Activated naive CD8-positive, alpha-beta T cell treated with anti-CD3 and anti-CD28 coated beads, Interleukin-2, amount 10 ng/mL, durations not matched to agents 7 days and 5 days (primary cell): ENCODE data around the gene HSP90AB1. TPM values are rescaled to one million over a fixed set of nuclear protein-coding genes. Genes with fewer than 3 reads are reported as not detected.
"Not testable (repeated sequence)": the region's sequence is repeated elsewhere in the genome, so short reads cannot be mapped to it uniquely, and the experiment has no call there.

ENCODE experiments used
- ATAC-seq: fragments of 150-1000 bp; cut with Tn5 transposase; one replicate; pipeline ENCODE4 v1.10.0; 2021; ENCODE audit warnings: low read depth, moderate library complexity
- POLR2A ChIA-PET: fragments of 350-600 bp; sonication (Branson Sonifier 250); formaldehyde crosslinking; loops from one replicate; lab custom pipeline; 2021; ENCODE audit warnings: antibody characterized with exemption; lab: Charles Lee
- DNase-seq: peaks from one replicate; pipeline ENCODE4 v3.0.0; 2021
- H3K27ac Mint-ChIP-seq: one replicate; pipeline ENCODE4 v1.8.0; 2022; ENCODE audit warnings: mild to moderate bottlenecking, mixed read lengths
- H3K27me3 Mint-ChIP-seq: one replicate; pipeline ENCODE4 v1.8.0; 2022; ENCODE audit warnings: mild to moderate bottlenecking, moderate library complexity, mixed read lengths
- H3K36me3 Mint-ChIP-seq: one replicate; pipeline ENCODE4 v1.8.0; 2021; ENCODE audit warnings: mild to moderate bottlenecking, mixed read lengths
- H3K4me1 Mint-ChIP-seq: one replicate; pipeline ENCODE4 v1.8.0; 2021; ENCODE audit warnings: mixed read lengths
- H3K4me3 Mint-ChIP-seq: one replicate; pipeline ENCODE4 v1.8.0; 2022; ENCODE audit warnings: mild to moderate bottlenecking, moderate library complexity, mixed read lengths
- H3K9me3 Mint-ChIP-seq: one replicate; pipeline ENCODE4 v1.8.0; 2021; ENCODE audit warnings: mixed read lengths
- total RNA-seq, 2 experiments: library from RNA; stranded (reverse); gene quantifications; one replicate each; pipeline ENCODE4 v1.2.3, GENCODE V29; 2021

HSP90AB1 gene
- total RNA-seq, 2 experiments from 2014 or later = 453 to 466 TPM

DNA sequence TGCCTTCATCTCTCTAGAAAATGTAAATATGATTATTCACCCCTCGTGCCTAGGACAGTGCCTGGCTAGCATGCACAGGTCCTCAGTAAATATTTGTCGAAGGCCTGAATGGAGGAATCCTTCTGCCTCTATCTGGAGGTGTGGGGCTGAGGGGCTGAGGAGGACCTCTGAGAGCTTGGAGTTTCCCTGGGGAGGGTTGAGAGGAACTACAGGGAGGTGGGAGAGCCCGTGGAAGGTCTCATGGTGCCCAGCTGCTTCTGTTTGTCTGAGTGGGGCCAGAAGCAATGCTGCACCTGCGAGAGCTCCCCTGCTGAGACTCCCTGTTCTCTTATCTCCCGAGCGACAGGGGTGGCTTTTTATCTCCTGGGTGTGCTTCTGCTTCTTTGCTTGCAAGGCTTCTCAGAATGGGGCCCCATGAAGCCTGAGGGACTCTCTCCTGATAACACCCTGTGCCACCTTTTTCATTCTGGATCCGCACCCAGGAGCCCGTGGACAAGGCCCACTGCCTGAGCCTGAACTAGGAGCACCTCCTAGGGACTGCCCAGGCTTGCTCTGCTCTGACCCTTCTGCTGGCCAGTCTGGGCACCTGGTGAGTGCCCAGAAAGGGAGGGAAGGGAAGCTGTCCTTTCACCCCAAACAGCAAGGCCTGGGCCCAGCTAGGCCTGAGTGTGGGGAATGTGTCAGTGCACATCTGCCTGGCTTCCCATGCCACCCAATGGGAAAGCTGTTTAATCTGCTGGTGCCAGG lies 21.1 kb upstream of the HSP90AB1 start:
- Mint-ChIP-seq H3K9me3 (no peaks in the 10 kb centered on the region), H3K4me1 (peaks cover 38% of the 10 kb centered on the region), H3K27me3 (no peaks in the 10 kb centered on the region), H3K4me3 (peak overlapping the region; percentile 19), H3K36me3 (peaks cover under 1% of the 10 kb centered on the region), H3K27ac (no peak overlapping the region)
- ATAC-seq (no peak), DNase-seq (no peak)
- POLR2A ChIA-PET = interaction anchor here (0.7 to 5.6 kb wide), 3 partner anchors 12 to 995 kb away, joined by 3 to 44 read pairs (median 8); partner anchors contain the start of gene HSP90AB1

DNA sequence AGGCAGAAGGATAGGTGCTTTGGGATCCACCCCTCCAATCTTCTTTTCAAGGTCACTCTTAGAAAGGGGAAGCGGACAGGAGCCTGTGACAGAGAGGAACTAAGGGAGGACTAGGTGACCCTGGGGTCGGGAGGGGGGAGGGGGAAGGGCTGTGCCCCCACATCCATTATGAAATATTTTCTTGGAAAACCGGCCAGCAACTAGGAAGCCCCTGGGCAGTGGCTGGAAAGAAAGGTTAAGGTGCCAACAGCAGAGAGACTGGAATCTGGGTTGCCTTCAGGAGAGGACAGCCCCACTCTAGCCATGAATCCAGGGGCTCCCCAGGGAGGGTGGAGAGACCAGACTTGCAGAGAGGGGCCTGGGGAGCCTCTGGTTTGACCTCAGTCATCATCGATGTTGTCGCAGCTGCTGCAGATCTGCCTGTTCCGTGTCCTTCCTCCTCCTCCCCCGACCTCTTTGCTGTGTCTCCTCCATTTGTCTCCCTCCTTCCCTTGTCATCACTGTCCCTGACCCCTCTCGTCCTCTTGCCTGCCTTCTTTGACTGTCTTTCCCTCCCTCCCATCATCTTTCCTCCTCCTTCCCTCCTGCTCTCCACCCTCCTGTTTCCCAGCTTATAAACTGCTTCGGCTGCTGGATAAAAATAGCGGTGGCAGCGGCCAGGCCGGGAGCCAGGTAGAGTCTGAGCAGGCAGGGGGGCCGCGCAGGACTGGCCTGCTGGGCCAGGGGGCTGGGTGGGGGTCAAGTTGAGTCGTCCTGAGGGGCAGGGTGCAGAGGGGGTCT lies 20.3 kb upstream of the HSP90AB1 start:
- peaks cover 5% of the 10 kb centered on the region for H3K36me3 Mint-ChIP-seq
- no peaks in the 10 kb centered on the region for H3K27me3 Mint-ChIP-seq
- no peak for ATAC-seq
- H3K27ac Mint-ChIP-seq = no peak overlapping the region
- H3K9me3 Mint-ChIP-seq = no peaks in the 10 kb centered on the region
- no peak for DNase-seq
- POLR2A ChIA-PET = interaction anchor here (5.6 kb wide), 1 partner anchor 20 kb away, joined by 44 read pairs; the partner anchor contains the start of gene HSP90AB1
- H3K4me3 Mint-ChIP-seq = no peak overlapping the region
- H3K4me1 Mint-ChIP-seq = peaks cover 34% of the 10 kb centered on the region

DNA sequence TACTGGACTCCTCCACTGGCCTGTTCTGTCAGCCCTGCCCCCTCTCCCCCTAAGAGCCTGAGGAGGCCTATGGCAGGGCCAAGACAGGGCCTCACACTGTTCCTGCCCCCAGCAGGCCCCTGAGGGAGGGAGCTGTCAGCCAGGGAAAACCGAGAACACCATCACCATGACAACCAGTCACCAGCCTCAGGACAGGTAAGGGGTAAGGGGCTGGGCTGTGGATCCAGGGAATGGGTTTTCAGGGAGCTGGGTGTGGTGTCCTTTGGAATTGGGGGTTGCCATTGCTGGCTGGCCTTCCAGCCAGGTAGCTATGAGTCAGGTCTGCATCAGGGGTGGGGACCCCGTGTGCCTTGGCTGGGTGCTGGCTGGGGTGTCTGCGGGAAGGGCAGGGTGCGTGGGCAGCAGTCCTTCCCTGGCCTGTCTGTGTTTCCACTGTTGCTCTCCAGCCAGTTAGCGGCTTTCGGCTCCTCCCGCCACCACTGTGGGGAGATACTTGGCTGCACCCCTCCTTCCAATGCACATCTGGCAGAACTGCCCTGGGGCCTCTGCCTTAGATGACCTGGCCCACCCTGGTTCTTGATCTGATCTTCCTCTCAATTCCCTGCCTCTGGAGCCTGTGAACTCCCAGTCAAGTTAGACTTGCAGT lies 19.6 kb upstream of the HSP90AB1 start:
- DNase-seq (no peak), ATAC-seq (no peak)
- H3K36me3 Mint-ChIP-seq = peaks cover 5% of the 10 kb centered on the region
- H3K9me3 Mint-ChIP-seq = no peaks in the 10 kb centered on the region
- peaks cover 29% of the 10 kb centered on the region for H3K4me1 Mint-ChIP-seq
- no peak overlapping the region for H3K4me3 Mint-ChIP-seq
- peak overlapping the region; percentile 30 for H3K27ac Mint-ChIP-seq
- POLR2A ChIA-PET = no interaction called here
- no peaks in the 10 kb centered on the region for H3K27me3 Mint-ChIP-seq

DNA sequence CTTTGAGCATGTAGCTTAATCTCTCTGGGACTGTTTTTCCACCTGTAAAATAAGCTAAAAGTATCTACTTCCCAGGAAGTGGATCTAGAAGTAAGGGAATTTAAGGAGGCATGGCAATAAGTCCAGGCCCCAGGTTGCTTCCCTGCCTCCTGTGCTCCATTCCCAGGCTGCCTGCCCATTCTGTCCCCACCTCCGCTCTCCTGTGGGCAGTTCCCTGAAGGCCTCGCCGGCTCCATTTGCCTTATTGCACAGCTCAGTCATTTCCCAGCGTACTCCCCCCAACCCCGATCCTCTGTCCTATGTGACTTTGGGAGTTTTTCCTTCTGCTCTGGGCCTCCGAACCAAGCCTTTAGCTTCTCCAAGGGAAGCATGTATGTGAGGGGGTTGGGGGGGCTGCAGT lies 18.9 kb upstream of the HSP90AB1 start:
- POLR2A ChIA-PET = interaction anchor here (1.1 kb wide), 1 partner anchor 28 kb away, joined by 3 read pairs; no protein-coding TSS in a partner anchor
- Mint-ChIP-seq H3K27ac (no peak overlapping the region), H3K4me1 (peaks cover 24% of the 10 kb centered on the region), H3K27me3 (no peaks in the 10 kb centered on the region), H3K4me3 (no peak overlapping the region), H3K9me3 (no peaks in the 10 kb centered on the region), H3K36me3 (peaks cover 5% of the 10 kb centered on the region)
- DNase-seq (no peak), ATAC-seq (no peak)

DNA sequence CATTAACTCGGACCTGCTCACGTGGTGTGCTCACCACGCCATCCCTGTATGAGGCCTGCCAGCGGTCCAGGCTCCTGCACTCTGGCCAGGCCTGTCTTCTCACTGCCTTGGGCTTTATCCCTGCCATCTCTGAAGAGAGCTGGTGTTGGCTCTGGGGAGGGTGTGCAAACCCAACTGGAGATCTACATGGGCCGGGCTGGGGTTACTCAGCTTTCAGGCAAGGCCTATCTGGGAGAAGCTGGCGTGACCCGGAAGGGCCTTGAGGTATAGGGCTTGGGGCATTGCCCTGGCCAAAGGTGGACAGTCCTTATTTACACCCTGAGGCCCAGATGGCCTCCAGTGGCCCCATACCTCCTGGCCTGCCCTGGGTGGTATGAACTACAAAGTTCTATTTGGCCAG lies 18.5 kb upstream of the HSP90AB1 start:
- H3K36me3 Mint-ChIP-seq = peaks cover 5% of the 10 kb centered on the region
- H3K27ac Mint-ChIP-seq = no peak overlapping the region
- POLR2A ChIA-PET = interaction anchor here (1.1 kb wide), 1 partner anchor 28 kb away, joined by 3 read pairs; no protein-coding TSS in a partner anchor

DNA sequence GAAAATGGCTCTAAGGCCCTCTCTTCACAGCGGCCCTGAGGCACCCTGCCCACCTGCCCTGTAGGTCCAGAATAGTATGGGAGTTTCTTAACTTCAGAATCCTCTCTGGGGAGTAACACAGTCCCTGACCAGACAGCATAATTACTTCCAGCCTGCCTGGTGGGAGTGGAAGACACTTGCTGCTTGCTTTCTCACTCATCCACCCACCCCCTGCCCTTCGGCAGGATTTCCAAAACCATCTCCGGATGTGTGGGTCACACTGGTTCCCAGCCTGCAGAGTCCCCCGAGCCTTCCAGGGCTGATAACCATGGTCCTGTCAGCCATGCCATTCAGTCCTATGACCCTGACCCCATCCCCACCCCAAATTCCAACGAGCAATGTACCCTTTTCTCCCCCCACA lies 18.1 kb upstream of the HSP90AB1 start:
- Mint-ChIP-seq H3K9me3 (no peaks in the 10 kb centered on the region), H3K4me3 (no peak overlapping the region), H3K4me1 (peaks cover 26% of the 10 kb centered on the region), H3K27me3 (no peaks in the 10 kb centered on the region), H3K36me3 (peaks cover 5% of the 10 kb centered on the region), H3K27ac (no peak overlapping the region)
- POLR2A ChIA-PET = interaction anchor here (1.1 kb wide), 1 partner anchor 28 kb away, joined by 3 read pairs; no protein-coding TSS in a partner anchor
- ATAC-seq (no peak), DNase-seq (no peak)

More for the DNA sequence above, 18.5 kb upstream of the HSP90AB1 start:
- DNase-seq = no peak
- Mint-ChIP-seq H3K4me3 (no peak overlapping the region), H3K27me3 (no peaks in the 10 kb centered on the region), H3K9me3 (no peaks in the 10 kb centered on the region), H3K4me1 (peaks cover 23% of the 10 kb centered on the region)
- no peak for ATAC-seq

DNA sequence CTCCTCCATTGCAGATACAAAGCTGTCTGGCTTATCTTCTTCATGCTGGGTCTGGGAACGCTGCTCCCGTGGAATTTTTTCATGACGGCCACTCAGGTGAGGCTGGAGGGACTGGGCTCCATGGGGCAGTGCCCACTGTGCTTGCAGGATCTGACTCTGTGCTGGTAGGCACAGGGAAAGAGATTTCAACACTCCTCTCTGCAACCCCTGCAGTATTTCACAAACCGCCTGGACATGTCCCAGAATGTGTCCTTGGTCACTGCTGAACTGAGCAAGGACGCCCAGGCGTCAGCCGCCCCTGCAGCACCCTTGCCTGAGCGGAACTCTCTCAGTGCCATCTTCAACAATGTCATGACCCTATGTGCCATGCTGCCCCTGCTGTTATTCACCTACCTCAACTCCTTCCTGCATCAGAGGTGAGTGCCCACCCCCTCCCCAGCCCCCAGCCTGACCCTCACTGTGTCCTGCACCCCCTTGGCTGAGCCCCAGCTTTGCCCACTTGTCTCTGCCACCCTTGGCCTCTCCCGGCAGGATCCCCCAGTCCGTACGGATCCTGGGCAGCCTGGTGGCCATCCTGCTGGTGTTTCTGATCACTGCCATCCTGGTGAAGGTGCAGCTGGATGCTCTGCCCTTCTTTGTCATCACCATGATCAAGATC lies 17.4 kb upstream of the HSP90AB1 start:
- Mint-ChIP-seq H3K9me3 (no peaks in the 10 kb centered on the region), H3K27me3 (no peaks in the 10 kb centered on the region), H3K4me1 (peaks cover 21% of the 10 kb centered on the region), H3K4me3 (no peak overlapping the region), H3K27ac (no peak overlapping the region), H3K36me3 (peaks cover 5% of the 10 kb centered on the region)
- POLR2A ChIA-PET = interaction anchor here (0.6 to 0.8 kb wide), 2 partner anchors 12 to 18 kb away, joined by 4 to 6 read pairs; partner anchors contain the start of gene HSP90AB1
- ATAC-seq (no peak), DNase-seq (no peak)

DNA sequence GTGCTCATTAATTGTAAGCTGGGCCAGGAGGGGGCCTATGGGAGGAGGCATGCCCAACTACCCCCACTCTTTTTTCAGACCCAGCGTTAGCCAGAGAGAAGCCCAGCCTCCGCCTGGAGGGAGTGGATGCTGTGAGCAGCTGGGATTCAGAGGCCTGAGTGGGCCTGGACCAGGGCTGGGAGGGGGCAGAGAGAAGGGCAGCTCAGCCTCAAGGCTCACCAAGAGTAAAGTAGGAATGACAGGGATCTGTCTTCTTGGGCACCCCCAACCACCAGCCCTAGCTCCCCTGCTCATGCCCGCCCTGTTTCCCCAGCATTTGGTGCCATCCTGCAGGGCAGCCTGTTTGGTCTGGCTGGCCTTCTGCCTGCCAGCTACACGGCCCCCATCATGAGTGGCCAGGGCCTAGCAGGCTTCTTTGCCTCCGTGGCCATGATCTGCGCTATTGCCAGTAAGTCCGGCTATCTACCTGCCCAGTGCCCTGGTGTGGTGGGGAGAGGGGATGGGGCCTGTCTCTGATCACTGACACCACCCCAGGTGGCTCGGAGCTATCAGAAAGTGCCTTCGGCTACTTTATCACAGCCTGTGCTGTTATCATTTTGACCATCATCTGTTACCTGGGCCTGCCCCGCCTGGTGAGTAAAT lies 16.7 kb upstream of the HSP90AB1 start:
- no peak overlapping the region for H3K27ac Mint-ChIP-seq
- no peak overlapping the region for H3K4me3 Mint-ChIP-seq
- no peaks in the 10 kb centered on the region for H3K9me3 Mint-ChIP-seq
- peaks cover 18% of the 10 kb centered on the region for H3K4me1 Mint-ChIP-seq
- POLR2A ChIA-PET = interaction anchor here (0.6 to 0.8 kb wide), 3 partner anchors 12 to 35 kb away, joined by 4 to 6 read pairs (median 4); partner anchors contain the start of gene HSP90AB1
- no peak for DNase-seq
- no peaks in the 10 kb centered on the region for H3K27me3 Mint-ChIP-seq
- ATAC-seq = no peak
- peaks cover 5% of the 10 kb centered on the region for H3K36me3 Mint-ChIP-seq

DNA sequence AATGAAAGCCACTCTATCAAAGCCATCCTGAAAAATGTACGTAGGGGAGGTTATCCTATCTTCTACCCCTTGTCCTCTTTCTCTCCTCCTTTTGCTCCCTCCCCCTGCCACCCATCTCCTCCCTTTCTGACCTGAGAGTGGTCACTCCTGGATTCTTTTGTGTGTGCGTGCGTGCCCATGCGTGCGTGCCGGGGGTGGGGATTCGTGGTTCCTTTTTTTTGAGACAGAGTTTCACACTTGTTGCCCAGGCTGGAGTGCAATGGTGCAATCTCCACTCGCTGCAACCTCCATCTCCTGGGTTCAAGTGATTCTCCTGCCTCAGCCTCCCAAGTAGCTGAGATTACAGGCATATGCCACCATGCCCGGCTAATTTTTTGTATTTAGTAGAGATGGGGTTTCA lies 15.5 kb upstream of the HSP90AB1 start:
- DNase-seq, H3K36me3 Mint-ChIP-seq, H3K27ac Mint-ChIP-seq, H3K4me3 Mint-ChIP-seq, POLR2A ChIA-PET, ATAC-seq, H3K27me3 Mint-ChIP-seq, H3K9me3 Mint-ChIP-seq: not testable (repeated sequence)
- H3K4me1 Mint-ChIP-seq = peaks cover 12% of the 10 kb centered on the region

DNA sequence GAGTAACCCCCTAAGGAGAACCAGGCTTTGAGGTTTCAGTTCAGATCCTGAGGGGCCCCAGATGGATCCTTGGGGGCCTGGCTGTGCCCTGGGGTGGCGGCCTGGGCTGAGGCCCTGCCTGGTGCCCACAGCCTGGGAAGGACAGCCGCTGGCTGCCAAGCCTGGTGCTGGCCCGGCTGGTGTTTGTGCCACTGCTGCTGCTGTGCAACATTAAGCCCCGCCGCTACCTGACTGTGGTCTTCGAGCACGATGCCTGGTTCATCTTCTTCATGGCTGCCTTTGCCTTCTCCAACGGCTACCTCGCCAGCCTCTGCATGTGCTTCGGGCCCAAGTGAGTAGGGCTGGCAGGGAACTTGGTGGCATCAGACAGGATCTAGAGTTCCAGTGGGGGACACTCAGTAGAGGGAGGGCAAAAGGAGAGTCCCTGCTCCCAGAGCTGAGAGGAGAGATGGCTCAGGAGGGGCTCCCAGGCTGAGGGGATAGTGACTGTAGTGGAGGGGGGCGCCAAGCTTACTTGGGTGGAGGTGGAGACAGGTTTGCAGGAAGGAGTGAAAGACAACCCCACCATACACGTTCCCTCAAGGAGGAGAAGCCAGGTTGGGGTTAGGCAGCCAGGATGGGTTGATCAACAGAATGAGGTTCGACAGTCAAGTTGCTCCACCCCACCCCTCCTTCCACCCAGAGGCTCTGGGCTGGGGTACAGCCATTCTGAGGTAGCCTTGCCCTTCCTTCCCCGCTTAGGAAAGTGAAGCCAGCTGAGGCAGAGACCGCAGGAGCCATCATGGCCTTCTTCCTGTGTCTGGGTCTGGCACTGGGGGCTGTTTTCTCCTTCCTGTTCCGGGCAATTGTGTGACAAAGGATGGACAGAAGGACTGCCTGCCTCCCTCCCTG lies 14.0 kb upstream of the HSP90AB1 start:
- peak overlapping the region; percentile 78 for H3K27ac Mint-ChIP-seq
- POLR2A ChIA-PET = no interaction called here
- no peak overlapping the region for H3K4me3 Mint-ChIP-seq
- DNase-seq (no peak), ATAC-seq (no peak)
- no peaks in the 10 kb centered on the region for H3K9me3 Mint-ChIP-seq
- no peaks in the 10 kb centered on the region for H3K27me3 Mint-ChIP-seq
- H3K36me3 Mint-ChIP-seq = peaks cover 5% of the 10 kb centered on the region
- H3K4me1 Mint-ChIP-seq = peaks cover 13% of the 10 kb centered on the region

DNA sequence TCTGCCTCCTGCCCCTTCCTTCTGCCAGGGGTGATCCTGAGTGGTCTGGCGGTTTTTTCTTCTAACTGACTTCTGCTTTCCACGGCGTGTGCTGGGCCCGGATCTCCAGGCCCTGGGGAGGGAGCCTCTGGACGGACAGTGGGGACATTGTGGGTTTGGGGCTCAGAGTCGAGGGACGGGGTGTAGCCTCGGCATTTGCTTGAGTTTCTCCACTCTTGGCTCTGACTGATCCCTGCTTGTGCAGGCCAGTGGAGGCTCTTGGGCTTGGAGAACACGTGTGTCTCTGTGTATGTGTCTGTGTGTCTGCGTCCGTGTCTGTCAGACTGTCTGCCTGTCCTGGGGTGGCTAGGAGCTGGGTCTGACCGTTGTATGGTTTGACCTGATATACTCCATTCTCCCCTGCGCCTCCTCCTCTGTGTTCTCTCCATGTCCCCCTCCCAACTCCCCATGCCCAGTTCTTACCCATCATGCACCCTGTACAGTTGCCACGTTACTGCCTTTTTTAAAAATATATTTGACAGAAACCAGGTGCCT lies 13.3 kb upstream of the HSP90AB1 start:
- ATAC-seq = no peak
- Mint-ChIP-seq H3K9me3 (no peaks in the 10 kb centered on the region), H3K4me3 (no peak overlapping the region), H3K36me3 (peaks cover 5% of the 10 kb centered on the region), H3K27me3 (no peaks in the 10 kb centered on the region), H3K27ac (peak overlapping the region; percentile 78), H3K4me1 (peaks cover 16% of the 10 kb centered on the region)
- no peak for DNase-seq
- POLR2A ChIA-PET = interaction anchor here (0.7 to 2.1 kb wide), 3 partner anchors 9 to 14 kb away, joined by 5 to 14 read pairs (median 8); partner anchors contain the start of genes HSP90AB1 and SLC29A1
